SK-N-SH treated with all-trans-retinoic acid at 6 μM for 48 hours (cell line): ENCODE data around the gene SLC7A1.

Experiments
- ARNTL ChIP-seq: fragments of 450-650 bp; formaldehyde crosslinking; IDR thresholded peaks from 2 replicates; pipeline ENCODE4 v1.5.0; 2020; ENCODE audit warnings: low read depth, mild to moderate bottlenecking, moderate library complexity, borderline replicate concordance
- BACH2 ChIP-seq: fragments of 250-450 bp; sonication (Bioruptor Pico); IDR thresholded peaks from 2 replicates; pipeline ENCODE4 v1.9.0; 2021; ENCODE audit warnings: mild to moderate bottlenecking, borderline replicate concordance
- CREB5 ChIP-seq: fragments of 250-450 bp; sonication (Bioruptor Pico); IDR thresholded peaks from 2 replicates; pipeline ENCODE4 v1.5.1; 2020; ENCODE audit warnings: low read depth, mild to moderate bottlenecking, moderate library complexity
- CSDC2 ChIP-seq: fragments of 250-450 bp; sonication (Bioruptor Pico); IDR thresholded peaks from 2 replicates; pipeline ENCODE4 v1.5.0; 2020; ENCODE audit warnings: mild to moderate bottlenecking, moderate library complexity
- ESRRG ChIP-seq: fragments of 250-450 bp; sonication (Bioruptor Pico); IDR thresholded peaks from 2 replicates; pipeline ENCODE4 v1.6.1; 2021; ENCODE audit warnings: mild to moderate bottlenecking
- PATZ1 ChIP-seq: fragments of 250-450 bp; sonication (Bioruptor Pico); IDR thresholded peaks from 2 replicates; pipeline ENCODE4 v1.8.0; 2020; ENCODE audit warnings: mild to moderate bottlenecking, moderate library complexity, borderline replicate concordance
- PPARA ChIP-seq: fragments of 250-450 bp; sonication (Bioruptor Pico); IDR thresholded peaks from 2 replicates; pipeline ENCODE4 v1.5.0; 2020; ENCODE audit warnings: mild to moderate bottlenecking, borderline replicate concordance
- RARB ChIP-seq: fragments of 250-450 bp; sonication (Bioruptor Pico); IDR thresholded peaks from 2 replicates; pipeline ENCODE4 v1.8.0; 2021; ENCODE audit warnings: mild to moderate bottlenecking, moderate library complexity
- TOX ChIP-seq: fragments of 250-450 bp; sonication (Bioruptor Pico); IDR thresholded peaks from 2 replicates; pipeline ENCODE4 v1.8.0; 2021; ENCODE audit warnings: mild to moderate bottlenecking, moderate library complexity, borderline replicate concordance
- ZC3H10 ChIP-seq: fragments of 250-450 bp; sonication (Bioruptor Pico); IDR thresholded peaks from 2 replicates; pipeline ENCODE4 v1.5.1; 2021; ENCODE audit warnings: mild to moderate bottlenecking, moderate library complexity
- ZFP30 ChIP-seq: fragments of 450-650 bp; formaldehyde crosslinking; IDR thresholded peaks from 2 replicates; pipeline ENCODE4 v1.5.0; 2022; ENCODE audit warnings: mild to moderate bottlenecking, moderate library complexity
- ZNF70 ChIP-seq: fragments of 450-650 bp; formaldehyde crosslinking; IDR thresholded peaks from 2 replicates; pipeline ENCODE4 v1.5.0; 2020; ENCODE audit warnings: mild to moderate bottlenecking, moderate library complexity

GRCh38 chr13:29489650-29490560, 105.6 kb downstream of the SLC7A1 start:
- TF ChIP-seq TOX (no peak), ARNTL (CRISPR knock-in tag) (no peak), PATZ1 (CRISPR knock-in tag) (no peak), CREB5 (no peak), ZC3H10 (CRISPR knock-in tag) (no peak), ESRRG (CRISPR knock-in tag) (no peak), ZNF70 (CRISPR knock-in tag) (no peak), RARB (CRISPR knock-in tag) (no peak), BACH2 (no peak), PPARA (CRISPR knock-in tag) (no peak), CSDC2 (no peak), ZFP30 (CRISPR knock-in tag) (no peak)
